ENCODE results near the gene MEI4.

DNA sequence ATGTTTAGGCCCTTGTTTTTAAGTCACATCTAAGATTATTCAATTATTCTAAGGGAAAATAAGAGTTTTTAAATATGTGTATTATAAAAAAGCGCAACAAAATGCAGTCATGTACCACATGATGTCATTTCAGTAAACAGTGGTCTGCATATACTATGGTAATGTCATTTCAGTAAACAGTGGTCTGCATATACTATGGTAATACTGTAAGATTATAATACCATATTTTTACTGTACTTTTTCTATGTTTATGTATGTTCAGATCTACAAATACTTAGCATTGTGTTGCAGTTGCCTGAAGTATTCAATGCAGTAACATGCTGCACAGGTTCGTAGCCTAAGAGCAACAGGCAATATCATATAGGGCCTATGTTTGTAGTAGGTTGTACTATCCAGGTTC, 21.4 kb downstream of the MEI4 start:
- TF ChIP-seq CTCF (IDR thresholded peaks at IDR 0.05) = no peak
- TF ChIP-seq EZH2 (IDR thresholded peaks at IDR 0.05; ENCODE audit: borderline replicate concordance, insufficient read depth, low read depth, low read length, poor library complexity, severe bottlenecking) = no peak

Data from B cell (primary cell).